Fibroblast of villous mesenchyme (primary cell): ENCODE data around the gene KBTBD4. TPM values are rescaled to one million over a fixed set of nuclear protein-coding genes. Genes with fewer than 3 reads are reported as not detected.
"Not testable (repeated sequence)": the region's sequence is repeated elsewhere in the genome, so short reads cannot be mapped to it uniquely, and the experiment has no call there.

Source experiments
- DNase-seq: peaks from one replicate; pipeline ENCODE4 v3.0.0-alpha.2; 2010; ENCODE audit warnings: low read depth
- H3K4me3 ChIP-seq: 2 replicates; pipeline ENCODE4 v1.5.1; 2011; ENCODE audit warnings: low read depth, mild to moderate bottlenecking, low read length
- CTCF ChIP-seq: IDR thresholded peaks from 2 replicates; pipeline ENCODE4 v1.5.1; 2012; ENCODE audit warnings: low read depth, mild to moderate bottlenecking, low read length; ENCODE audit not compliant: insufficient read depth
- small RNA-seq: library from RNA; depleted of rRNA; stranded (forward); fragments of <200 nt; gene quantifications from one replicate; pipeline ENCODE3, GENCODE V24; 2012
- total RNA-seq: library from RNA; depleted of rRNA; stranded (reverse); fragments of >200 nt; gene quantifications from 2 replicates; pipeline ENCODE4 v1.2.3, GENCODE V29; 2012

KBTBD4 gene
- total RNA-seq, 1 donor: 24.2 TPM

- no peak overlapping the region for H3K4me3 ChIP-seq
- DNase-seq: no peak
- TF ChIP-seq CTCF: no peak
Measured at GRCh38 chr11:47529951-47530350, 48.8 kb downstream of the KBTBD4 start.

GRCh38 chr11:47527186-47527585 lies 51.6 kb downstream of the KBTBD4 start:
- DNase-seq: no peak
- TF ChIP-seq CTCF: no peak
- no peak overlapping the region for H3K4me3 ChIP-seq

GRCh38 chr11:47526032-47526431 lies 52.7 kb downstream of the KBTBD4 start:
- H3K4me3 ChIP-seq, DNase-seq: not testable (repeated sequence)

GRCh38 chr11:47524291-47524874 lies 54.4 kb downstream of the KBTBD4 start:
- DNase-seq: no peak
- TF ChIP-seq CTCF: no peak
- peak overlapping the region; percentile 3 for H3K4me3 ChIP-seq

- TF ChIP-seq CTCF: no peak
- H3K4me3 ChIP-seq: peak overlapping the region; percentile 17
- peak; percentile 90 for DNase-seq
Measured at GRCh38 chr11:47523490-47524225, 55.1 kb downstream of the KBTBD4 start.

Small RNAs within 50 kb of the gene (small RNA-seq; reads per million reads assigned to genes)
- not detected for gene RN7SL652P
- gene RNU5E-10P: not detected

Other genes with a start within 250 kb of the KBTBD4 start
- not detected in 2 replicates for gene MYBPC3, start 226.3 kb downstream of the KBTBD4 start, total RNA-seq
- not detected in 2 replicates for gene SPI1, start 200.4 kb downstream of the KBTBD4 start, total RNA-seq
- 73.0 and 83.4 TPM in 2 replicates for gene SLC39A13, start 170.4 kb downstream of the KBTBD4 start, total RNA-seq
- gene PSMC3, start 152.5 kb downstream of the KBTBD4 start, total RNA-seq: 150 and 163 TPM in 2 replicates
- gene RAPSN, start 129.8 kb downstream of the KBTBD4 start, total RNA-seq: under 0.01 and 0.43 TPM in 2 replicates
- 124 and 128 TPM in 2 replicates for gene CELF1, start 25.8 kb downstream of the KBTBD4 start, total RNA-seq
- gene PTPMT1, start 13.4 kb downstream of the KBTBD4 start, total RNA-seq: 66.7 and 71.7 TPM in 2 replicates
- gene NDUFS3, start 104 bp upstream of the KBTBD4 start, total RNA-seq: 66.1 and 70.5 TPM in 2 replicates
- gene FAM180B, start 7.7 kb upstream of the KBTBD4 start, total RNA-seq: not detected in 2 replicates
- gene C1QTNF4, start 15.4 kb upstream of the KBTBD4 start, total RNA-seq: 0.43 and 0.64 TPM in 2 replicates
- gene MTCH2, start 63.6 kb upstream of the KBTBD4 start, total RNA-seq: 78.9 and 102 TPM in 2 replicates
- 0.64 and 1.3 TPM in 2 replicates for gene AGBL2, start 136.4 kb upstream of the KBTBD4 start, total RNA-seq
- gene FNBP4, start 188.4 kb upstream of the KBTBD4 start, total RNA-seq: 107 and 120 TPM in 2 replicates